ENCODE data around the gene CCDC33. TPM values are rescaled to one million over a fixed set of nuclear protein-coding genes. Genes with fewer than 3 reads are reported as not detected.

CCDC33 gene
- total RNA-seq, 1 experiment from 2014 or later = 0.15 TPM

- no peak for TF ChIP-seq CTCF (IDR thresholded peaks at IDR 0.05 in 2 of 3, conservative IDR thresholded peaks at IDR 0.05 in 1 of 3; ENCODE audit: borderline replicate concordance in 1 of 3, insufficient read depth in 1 of 3, low read depth in 2 of 3, low read length in 2 of 3)
- no peak for TF ChIP-seq CEBPB (IDR thresholded peaks at IDR 0.05; ENCODE audit: low read depth)
These were observed 77.8 kb downstream of the CCDC33 start (continued) for GRCh38 chr15:74313889-74314288.

GRCh38 chr15:74314795-74315438 lies 78.8 kb downstream of the CCDC33 start:
- Histone ChIP-seq H3K9ac (ENCODE audit: low read length) (no peak overlapping the region), H3K4me3 (replicated peaks in 1 of 2; ENCODE audit: low read depth in 1 of 2, low read length in 2 of 2) (no peak overlapping the region), H2AFZ (ENCODE audit: low read depth, low read length, poor library complexity, severe bottlenecking) (no peak overlapping the region), H3K4me1 (ENCODE audit: control insufficient read depth in 1 of 2, insufficient read depth in 2 of 2, low read length in 2 of 2) (peaks cover 0 to 4% of the 10 kb centered on the region in 2 experiments; a peak in 2 of 4 replicates), H3K27ac (ENCODE audit: low read depth, low read length) (no peak overlapping the region), H3K9me2 (ENCODE audit: insufficient read depth) (no peaks in the 10 kb centered on the region), H3K4me2 (ENCODE audit: low read length) (no peak overlapping the region), H3K36me3 (ENCODE audit: control insufficient read depth in 1 of 2, insufficient read depth in 2 of 2, low read length in 2 of 2) (no peaks in the 10 kb centered on the region), H3K9me3 (ENCODE audit: control insufficient read depth in 1 of 2, insufficient read depth in 1 of 2, low read depth in 1 of 2, low read length in 2 of 2) (no peaks in the 10 kb centered on the region), H3K79me2 (ENCODE audit: insufficient read depth, low read length) (no peaks in the 10 kb centered on the region), H3K27me3 (ENCODE audit: insufficient read depth, low read length) (no peaks in the 10 kb centered on the region), H4K20me1 (ENCODE audit: insufficient read depth) (no peaks in the 10 kb centered on the region)
- DNase-seq (ENCODE audit: low read depth, low spot score) = no peak
- no peak for ATAC-seq
- RAD21 ChIA-PET (ENCODE audit: low non-redundant PET in 1 of 2, low total read pairs in 2 of 2, uncharacterized antibody in 2 of 2, unreplicated experiment in 2 of 2) = no interaction called here
- CTCF ChIA-PET = interaction anchor here (0.6 to 1.0 kb wide), 2 partner anchors 261 to 267 kb away, joined by 3 read pairs; no protein-coding TSS in a partner anchor
- no TSS peak for BruUV-seq (replicated peaks)
- intact Hi-C loops (cut with micrococcal nuclease) = no loop called here
- POLR2A ChIA-PET = no interaction called here
- no peak for TF ChIP-seq SP1 (IDR thresholded peaks at IDR 0.05; ENCODE audit: low read depth)
- no peak for TF ChIP-seq RAD21 (IDR thresholded peaks at IDR 0.05; ENCODE audit: low read depth)
- no peak for TF ChIP-seq SRF (IDR thresholded peaks at IDR 0.05; ENCODE audit: low read depth)
- TF ChIP-seq SIN3A (IDR thresholded peaks at IDR 0.05; ENCODE audit: low read depth) = no peak
- no peak for TF ChIP-seq ZNF274 (IDR thresholded peaks at IDR 0.05; ENCODE audit: low read depth, low read length)
- TF ChIP-seq EZH2 (IDR thresholded peaks at IDR 0.05) = no peak
- no peak for TF ChIP-seq MAX (IDR thresholded peaks at IDR 0.05)
- no peak for TF ChIP-seq YY1 (IDR thresholded peaks at IDR 0.05; ENCODE audit: extremely low read depth, insufficient replicate concordance, low read depth, low read length)
- TF ChIP-seq REST (IDR thresholded peaks at IDR 0.05; ENCODE audit: low read depth) = no peak
- no peak for TF ChIP-seq CEBPB (IDR thresholded peaks at IDR 0.05; ENCODE audit: low read depth)
- no peak for TF ChIP-seq JUND (IDR thresholded peaks at IDR 0.05)
- TF ChIP-seq ELF1 (IDR thresholded peaks at IDR 0.05; ENCODE audit: borderline replicate concordance, low read depth) = no peak
- no peak for TF ChIP-seq EGR1 (IDR thresholded peaks at IDR 0.05; ENCODE audit: low read depth)
- no peak for TF ChIP-seq POLR2A (IDR thresholded peaks at IDR 0.05; ENCODE audit: borderline replicate concordance, extremely low read depth, insufficient read depth, insufficient read length)
- TF ChIP-seq EZH2phosphoT487 (IDR thresholded peaks at IDR 0.05; ENCODE audit: borderline replicate concordance) = no peak
- TF ChIP-seq ZFX (IDR thresholded peaks at IDR 0.05) = no peak
- TF ChIP-seq ZBTB33 (IDR thresholded peaks at IDR 0.05; ENCODE audit: extremely low read depth, insufficient replicate concordance, low read length) = no peak

Measured in HCT116 (cell line).